Gastroesophageal sphincter (tissue), 4 donors: ENCODE measurements around the gene IL10RA. TPM values are rescaled to one million over a fixed set of nuclear protein-coding genes. Genes with fewer than 3 reads are reported as not detected.

ENCODE experiments used
- ATAC-seq: fragments of 150-250 bp; one replicate; pipeline ENCODE4 v1.9.1; 2016; ENCODE audit warnings: mild to moderate bottlenecking, moderate library complexity
- H3K27ac ChIP-seq, 4 donors: fragments of 200-600 bp; sonication (generic) in 3 of 4; 1 replicate in 3 of 4; 2 replicates in 1 of 4; pipeline ENCODE4 v1.5.1; 2016 to 2019
- H3K27me3 ChIP-seq: fragments of 200-600 bp; sonication (generic); one replicate; pipeline ENCODE4 v1.5.1; 2019
- H3K36me3 ChIP-seq, 2 donors: fragments of 200-600 bp; sonication (generic); one replicate each; pipeline ENCODE4 v1.5.1; 2019; ENCODE audit warnings: control low read depth in 1 of 2
- H3K4me1 ChIP-seq, 3 donors: fragments of 200-600 bp; sonication (generic); 1 replicate in 2 of 3; 2 replicates in 1 of 3; pipeline ENCODE4 v1.5.1; 2016 to 2019; ENCODE audit warnings: control low read depth in 2 of 3
- H3K4me3 ChIP-seq, 2 donors: fragments of 200-600 bp; sonication (generic); one replicate each; pipeline ENCODE4 v1.5.1; 2019; ENCODE audit warnings: mild to moderate bottlenecking in 1 of 2, moderate library complexity in 1 of 2
- H3K9me3 ChIP-seq, 3 donors: fragments of 200-600 bp; sonication (generic); one replicate each; pipeline ENCODE4 v1.5.1; 2017 to 2019; ENCODE audit warnings: control low read depth in 2 of 3
- CTCF ChIP-seq, 4 experiments: fragments of 200-600 bp in 2 of 4; fragments of 450-650 bp in 2 of 4; sonication (generic) in 1 of 4; IDR thresholded peaks; one replicate each; pipeline ENCODE4 v1.5.1; 2017 to 2019; ENCODE audit warnings: antibody characterized with exemption in 4 of 4, mild to moderate bottlenecking in 2 of 4, moderate library complexity in 2 of 4
- EP300 ChIP-seq: sonication (generic); formaldehyde crosslinking; IDR thresholded peaks from one replicate; pipeline ENCODE4 v1.6.1; 2017; ENCODE audit warnings: antibody characterized with exemption, mild to moderate bottlenecking
- POLR2A ChIP-seq, 2 donors: fragments of 450-650 bp; IDR thresholded peaks; one replicate each; pipeline ENCODE4 v1.6.1; 2017; ENCODE audit warnings: antibody characterized with exemption in 2 of 2, mild to moderate bottlenecking in 2 of 2, moderate library complexity in 1 of 2
- POLR2AphosphoS5 ChIP-seq: sonication (generic); formaldehyde crosslinking; IDR thresholded peaks from one replicate; pipeline ENCODE4 v1.6.1; 2017; ENCODE audit warnings: antibody characterized with exemption
- WGBS, 2 donors: methylation state at CpG; one replicate each; pipeline ENCODE4 v1.1.5; 2018; ENCODE audit warnings: low coverage in 1 of 2; 5-methylcytosine and 5-hydroxymethylcytosine counted together
- total RNA-seq, 4 donors: library from RNA; depleted of rRNA; stranded (reverse); fragments of >200 nt; gene quantifications; one replicate each; pipeline ENCODE4 v1.1.0, GENCODE V29; 2016

Gene IL10RA
- total RNA-seq, 4 donors from 2014 or later = 16.7 to 37.3 (median 24.3) TPM

DNA sequence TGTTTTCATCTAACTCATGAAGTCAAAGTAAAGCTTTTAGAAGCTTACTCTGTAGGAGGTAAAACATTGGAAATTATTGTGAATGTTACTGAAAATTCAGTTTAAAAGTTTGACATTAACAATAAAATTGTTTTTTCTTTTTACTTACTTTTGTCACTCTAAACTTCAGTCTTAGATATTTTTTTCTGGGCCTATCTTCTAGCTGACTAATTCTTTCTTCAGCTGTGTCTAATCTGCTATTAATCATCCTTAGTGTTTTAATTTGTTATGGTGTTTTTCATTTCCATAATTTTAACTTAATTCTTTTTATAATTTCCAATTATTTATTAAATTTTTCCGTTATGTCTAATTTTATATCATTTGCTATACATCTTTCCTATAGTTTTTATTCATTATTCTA, 35.0 kb downstream of the IL10RA start:
- Histone ChIP-seq H3K36me3 (no peaks in the 10 kb centered on the region), H3K9me3 (peaks cover 0 to 20% (median 0%) of the 10 kb centered on the region in 3 donors), H3K4me1 (no peaks in the 10 kb centered on the region), H3K27me3 (peaks cover 4% of the 10 kb centered on the region), H3K4me3 (no peak overlapping the region), H3K27ac (no peak overlapping the region)
- ATAC-seq = no peak
- TF ChIP-seq POLR2A (IDR thresholded peaks at IDR 0.05) (no peak), EP300 (no peak), CTCF (IDR thresholded peaks at IDR 0.05) (no peak), POLR2AphosphoS5 (no peak)
- WGBS, 2 donors = 80 to 90% methylated on average over 1 of the region's 1 CpG

DNA sequence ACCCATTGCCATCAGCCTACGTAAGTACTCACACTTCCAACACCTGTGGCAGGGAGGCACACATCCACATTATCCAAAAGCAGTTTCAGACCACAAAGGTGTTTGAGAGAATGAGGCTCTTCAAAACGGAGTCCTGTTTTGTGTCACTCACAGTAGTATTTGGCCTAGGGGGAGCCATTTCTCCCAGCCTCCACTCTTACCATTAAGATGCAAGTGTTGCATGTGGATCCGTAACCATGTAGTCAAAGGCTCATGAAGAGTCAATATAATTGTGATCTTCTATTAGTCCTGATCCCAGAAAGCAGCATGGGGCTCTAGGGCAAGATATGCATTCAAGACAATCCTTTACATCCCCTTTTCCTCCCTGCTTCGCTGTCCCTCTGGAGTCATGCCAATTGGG, 41.5 kb downstream of the IL10RA start:
- Histone ChIP-seq H3K27me3 (peaks cover 13% of the 10 kb centered on the region), H3K4me1 (no peaks in the 10 kb centered on the region), H3K27ac (no peak overlapping the region), H3K4me3 (no peak overlapping the region), H3K9me3 (peaks cover 0 to 8% (median 0%) of the 10 kb centered on the region in 3 donors), H3K36me3 (no peaks in the 10 kb centered on the region)
- WGBS, 2 donors = 72 to 91% methylated on average over 3 to 4 of the region's 4 CpGs
- TF ChIP-seq POLR2A (IDR thresholded peaks at IDR 0.05) (no peak), CTCF (IDR thresholded peaks at IDR 0.05) (no peak), POLR2AphosphoS5 (no peak), EP300 (no peak)
- no peak for ATAC-seq

DNA sequence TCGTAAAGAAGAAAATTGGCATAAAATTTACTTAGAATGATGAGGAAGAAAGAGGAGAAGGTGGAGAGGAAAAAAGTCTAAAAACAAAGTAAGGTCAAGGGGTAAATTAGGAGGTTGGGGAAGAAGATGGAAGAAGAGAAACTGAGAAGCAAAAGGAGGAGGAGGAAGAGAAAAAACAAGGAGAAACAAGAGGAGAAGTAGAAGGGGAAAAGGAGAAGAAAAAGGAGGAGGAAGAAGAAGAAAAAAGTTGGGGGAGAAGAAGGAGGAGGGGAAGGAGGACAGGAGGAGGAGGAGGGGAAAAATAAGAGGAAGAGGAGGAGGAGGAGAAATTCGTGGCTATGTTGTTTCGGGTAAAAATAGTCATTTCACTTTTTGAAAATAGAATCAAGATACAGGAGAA, 42.4 kb downstream of the IL10RA start:
- no peak for ATAC-seq
- H3K9me3 ChIP-seq = peaks cover 0 to 8% (median 0%) of the 10 kb centered on the region in 3 donors
- H3K27me3 ChIP-seq = peaks cover 13% of the 10 kb centered on the region
- H3K4me1 ChIP-seq = no peaks in the 10 kb centered on the region
- H3K27ac ChIP-seq = no peak overlapping the region
- no peak for TF ChIP-seq POLR2A (IDR thresholded peaks at IDR 0.05)
- no peak for TF ChIP-seq POLR2AphosphoS5
- H3K36me3 ChIP-seq = no peaks in the 10 kb centered on the region
- WGBS, 2 donors = 33 to 73% methylated on average over 1 to 3 of the region's 3 CpGs
- no peak overlapping the region for H3K4me3 ChIP-seq

- peaks cover 20% of the 10 kb centered on the region for H3K27me3 ChIP-seq
- H3K4me3 ChIP-seq = no peak overlapping the region
- no peaks in the 10 kb centered on the region for H3K36me3 ChIP-seq
- no peak overlapping the region for H3K27ac ChIP-seq
- no peaks in the 10 kb centered on the region for H3K4me1 ChIP-seq
- H3K9me3 ChIP-seq = no peaks in the 10 kb centered on the region
- TF ChIP-seq POLR2AphosphoS5 (no peak), POLR2A (IDR thresholded peaks at IDR 0.05) (no peak), CTCF (IDR thresholded peaks at IDR 0.05) (no peak), EP300 (no peak)
- no peak for ATAC-seq
- 72 to 73% methylated on average over 3 to 4 of the region's 4 CpGs for WGBS, 2 donors
Measured at GRCh38 chr11:118033443-118033842, 47.2 kb downstream of the IL10RA start.

DNA sequence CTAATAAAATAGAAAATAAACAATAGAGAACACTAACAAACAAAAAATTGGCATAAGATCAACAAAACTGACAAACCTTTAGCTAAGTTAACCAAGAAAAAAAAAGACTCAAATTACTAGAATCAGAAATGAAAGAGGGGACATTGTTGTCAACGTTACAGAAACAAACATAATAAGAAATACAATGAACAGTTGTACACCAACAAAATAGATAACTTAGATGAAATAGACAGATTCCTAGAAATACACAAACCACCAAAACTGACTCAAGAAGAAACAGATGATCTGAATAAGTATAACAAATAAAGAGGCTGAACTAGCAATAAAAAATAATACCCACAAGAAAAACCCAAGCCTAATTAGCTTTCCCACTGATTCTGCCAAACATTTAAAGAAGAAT, 55.9 kb downstream of the IL10RA start:
- WGBS, 2 donors = 63 to 77% methylated on average over 1 of the region's 1 CpG
- no peak for ATAC-seq

More for the DNA sequence above, 55.9 kb downstream of the IL10RA start:
- no peak overlapping the region for H3K27ac ChIP-seq
- H3K4me3 ChIP-seq = no peak overlapping the region
- no peaks in the 10 kb centered on the region for H3K36me3 ChIP-seq
- H3K4me1 ChIP-seq = no peaks in the 10 kb centered on the region
- H3K9me3 ChIP-seq = no peaks in the 10 kb centered on the region
- H3K27me3 ChIP-seq = peaks cover 29% of the 10 kb centered on the region
- TF ChIP-seq CTCF (IDR thresholded peaks at IDR 0.05) = no peak
- TF ChIP-seq POLR2AphosphoS5 = no peak
- no peak for TF ChIP-seq EP300
- TF ChIP-seq POLR2A (IDR thresholded peaks at IDR 0.05) = no peak
